ENCODE measurements around the gene WDR4.
"Not testable (repeated sequence)": the region's sequence is repeated elsewhere in the genome, so short reads cannot be mapped to it uniquely, and the experiment has no call there.

The WDR4 gene, protein sequence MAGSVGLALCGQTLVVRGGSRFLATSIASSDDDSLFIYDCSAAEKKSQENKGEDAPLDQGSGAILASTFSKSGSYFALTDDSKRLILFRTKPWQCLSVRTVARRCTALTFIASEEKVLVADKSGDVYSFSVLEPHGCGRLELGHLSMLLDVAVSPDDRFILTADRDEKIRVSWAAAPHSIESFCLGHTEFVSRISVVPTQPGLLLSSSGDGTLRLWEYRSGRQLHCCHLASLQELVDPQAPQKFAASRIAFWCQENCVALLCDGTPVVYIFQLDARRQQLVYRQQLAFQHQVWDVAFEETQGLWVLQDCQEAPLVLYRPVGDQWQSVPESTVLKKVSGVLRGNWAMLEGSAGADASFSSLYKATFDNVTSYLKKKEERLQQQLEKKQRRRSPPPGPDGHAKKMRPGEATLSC

GRCh38 chr21:42878993-42879787 is at the start of gene WDR4:
WDR4 (minus strand) TSS chr21:42879539; CDS start chr21:42879495, 44 bp downstream.
- peak; percentile 100 for DNase-seq

DNA sequence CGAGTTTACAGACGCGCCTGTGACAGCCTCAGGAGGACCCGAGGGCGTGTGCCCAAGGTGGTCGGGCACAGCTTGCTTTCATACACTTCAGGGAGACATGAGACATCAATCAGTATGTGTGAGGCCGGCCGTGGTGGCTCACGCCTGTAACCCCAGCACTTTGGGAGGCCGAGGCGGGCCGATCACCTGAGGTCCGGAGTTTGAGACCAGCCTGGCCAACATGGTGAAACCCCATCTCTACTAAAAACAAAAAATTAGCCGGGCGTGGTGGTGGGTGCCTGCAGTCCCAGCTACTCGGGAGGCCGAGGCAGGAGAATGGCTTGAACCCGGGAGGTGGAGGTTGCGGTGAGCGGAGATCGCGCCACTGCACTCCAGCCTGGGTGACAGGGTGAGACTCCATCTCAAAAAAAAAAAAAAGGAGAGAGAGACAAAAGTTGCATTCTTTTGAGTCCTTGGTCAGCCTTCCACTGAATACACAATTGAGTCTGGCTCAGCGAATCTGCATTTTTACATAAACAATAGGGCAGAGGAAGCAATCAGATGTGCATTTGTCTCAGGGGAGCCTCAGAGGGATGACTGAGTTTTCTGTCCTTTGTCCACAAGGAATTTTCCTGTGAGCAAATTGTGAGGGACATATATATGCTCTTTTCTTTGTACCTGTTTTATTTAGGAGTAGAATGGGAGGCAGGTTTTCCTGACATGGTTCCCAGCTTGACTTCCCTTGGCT is 48.3 kb upstream of the WDR4 start:
- not testable (repeated sequence) for DNase-seq

- no peak for DNase-seq
Observed at GRCh38 chr21:42925114-42925926, 46.0 kb upstream of the WDR4 start, which contains the start of gene ERVH48-1. ERVH48-1 (minus strand) TSS chr21:42925630; CDS start chr21:42919006, 6,624 bp downstream.

DNA sequence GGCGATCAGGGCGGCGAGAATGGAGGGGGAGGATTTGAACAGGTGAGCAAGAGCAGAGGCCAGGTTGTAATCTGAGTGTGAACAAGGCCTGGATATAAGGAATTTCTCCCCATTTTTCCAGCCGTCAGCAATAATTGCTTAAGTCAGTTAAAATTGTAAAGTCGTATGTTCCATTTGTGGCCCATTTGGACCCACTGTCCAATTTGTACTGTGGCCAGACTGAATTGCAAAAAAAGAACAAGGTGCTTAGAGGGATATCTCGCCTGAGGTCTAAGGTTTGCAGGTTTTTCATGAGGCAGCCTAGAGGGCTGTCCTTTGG is 45.1 kb upstream of the WDR4 start:
- DNase-seq = no peak

GRCh38 chr21:42923553-42924432 is 44.5 kb upstream of the WDR4 start:
- DNase-seq = peak; percentile 78

- no peak for DNase-seq
Observed at GRCh38 chr21:42922918-42923317, 43.6 kb upstream of the WDR4 start.

DNA sequence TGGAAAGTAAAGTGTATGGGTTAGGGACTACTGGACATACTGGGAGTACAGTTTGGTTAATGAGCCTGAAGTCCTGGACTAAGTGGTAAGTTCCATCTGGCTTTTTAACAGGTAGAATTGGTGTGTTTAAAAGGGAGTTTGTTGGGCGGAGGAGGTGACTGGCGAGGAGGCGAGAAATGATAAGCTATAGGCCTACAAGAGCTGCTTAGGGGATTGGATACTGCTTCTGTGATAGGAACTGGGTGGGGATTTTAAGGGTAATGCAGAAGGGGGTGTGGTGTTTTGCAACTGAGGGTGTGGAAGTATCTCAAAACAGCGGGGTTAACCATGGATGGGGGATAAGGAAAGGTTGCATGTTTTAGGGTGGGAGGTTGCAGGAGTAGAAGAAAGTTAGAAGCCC is 42.6 kb upstream of the WDR4 start:
- no peak for DNase-seq

DNA sequence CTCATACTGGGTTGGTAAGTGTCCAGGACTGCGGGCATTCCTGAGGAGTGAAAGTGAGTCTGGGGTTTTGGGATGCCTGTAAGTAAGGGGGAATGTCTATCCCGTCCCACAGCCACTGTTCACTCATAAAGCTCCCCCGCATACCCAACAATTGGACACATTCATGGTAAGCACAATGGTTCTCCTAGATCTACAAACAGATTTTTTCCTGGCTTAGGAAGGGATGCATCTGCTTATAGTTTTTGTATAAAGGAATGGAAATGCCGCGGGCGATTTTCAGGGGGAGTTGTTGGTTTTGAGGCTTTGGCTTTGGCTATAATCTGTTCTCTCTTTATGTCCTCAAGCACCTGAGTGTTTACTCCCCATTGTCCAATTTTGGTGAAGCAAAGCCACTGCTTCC is 39.0 kb upstream of the WDR4 start:
- DNase-seq = no peak

- DNase-seq = no peak
Observed at GRCh38 chr21:42913476-42913875, 34.1 kb upstream of the WDR4 start.

GRCh38 chr21:42911920-42912319 is 32.6 kb upstream of the WDR4 start:
- not testable (repeated sequence) for DNase-seq

GRCh38 chr21:42908484-42908883 is 29.1 kb upstream of the WDR4 start:
- not testable (repeated sequence) for DNase-seq

DNA sequence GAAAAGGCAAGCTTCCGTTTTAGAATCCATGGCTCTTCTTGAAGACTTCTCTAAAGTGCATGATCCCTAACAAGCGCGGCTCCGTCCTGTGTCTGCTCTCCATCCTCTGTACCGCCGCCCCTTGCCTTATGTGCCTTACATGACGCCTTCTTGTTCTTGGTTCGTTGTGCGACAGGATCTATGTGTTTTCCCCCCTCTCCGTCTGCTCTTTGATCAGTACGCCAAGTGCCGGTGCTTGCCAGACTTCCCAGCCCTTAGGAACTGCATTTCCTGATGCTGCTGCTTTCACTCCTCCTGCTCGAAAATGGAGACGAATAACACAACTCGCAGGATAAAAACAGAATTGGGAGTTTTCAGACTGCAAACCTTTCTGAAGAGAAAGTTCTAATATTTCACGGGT is 26.9 kb upstream of the WDR4 start:
- DNase-seq = no peak

GRCh38 chr21:42905195-42905594 is 25.9 kb upstream of the WDR4 start:
- no peak for DNase-seq

- no peak for DNase-seq
Observed at GRCh38 chr21:42903817-42904216, 24.5 kb upstream of the WDR4 start.

GRCh38 chr21:42900446-42900845 is 21.1 kb upstream of the WDR4 start:
- no peak for DNase-seq

DNA sequence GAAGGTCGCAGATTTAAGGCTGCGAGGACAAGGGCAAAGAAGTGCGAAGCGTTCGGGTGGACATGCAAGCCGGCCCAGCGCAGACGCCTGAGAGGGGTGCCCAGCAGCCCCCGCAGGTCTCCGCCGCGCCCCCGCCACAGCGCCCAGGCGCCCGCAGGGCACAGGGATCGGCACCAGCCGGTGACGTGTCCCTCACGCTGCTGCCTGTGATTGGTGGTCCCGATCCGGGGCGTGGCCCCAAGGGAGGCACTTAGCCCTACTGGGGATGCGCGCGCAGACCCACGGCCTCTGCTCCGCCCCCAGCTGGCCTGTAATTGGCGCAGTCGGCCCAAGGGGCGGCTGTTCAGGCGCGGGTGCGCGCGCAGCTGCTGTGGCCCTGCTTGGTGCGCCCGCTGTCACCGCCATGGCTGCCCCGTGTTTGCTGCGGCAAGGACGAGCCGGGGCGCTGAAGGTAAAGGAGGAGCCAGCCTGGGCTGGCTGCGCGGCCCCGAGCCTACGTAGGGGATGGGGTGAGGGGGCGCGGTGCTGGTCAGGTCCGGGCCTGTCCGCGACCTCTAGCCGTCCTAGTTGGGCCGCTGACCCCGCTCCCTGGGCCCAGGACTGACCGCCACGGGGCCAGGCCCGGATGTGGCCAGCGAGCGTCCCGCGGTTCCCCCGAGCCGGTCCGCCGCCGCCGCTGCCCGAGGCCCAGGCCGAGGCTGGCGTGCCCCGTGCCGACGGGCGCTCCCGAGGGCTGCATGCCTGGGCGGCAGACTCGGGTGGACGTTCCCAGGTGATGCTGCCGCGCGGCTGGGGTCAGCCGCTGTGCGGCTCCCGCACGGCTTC is 13.8 kb upstream of the WDR4 start, which contains the start of gene NDUFV3:
TSS of gene NDUFV3 (plus strand) at position 379 of the 825 bp plus-strand sequence. CDS start at position 404, 25 bp downstream.
- peak; percentile 100 for DNase-seq

- DNase-seq = no peak
Observed at GRCh38 chr21:42892582-42892930, 13.2 kb upstream of the WDR4 start.

DNA sequence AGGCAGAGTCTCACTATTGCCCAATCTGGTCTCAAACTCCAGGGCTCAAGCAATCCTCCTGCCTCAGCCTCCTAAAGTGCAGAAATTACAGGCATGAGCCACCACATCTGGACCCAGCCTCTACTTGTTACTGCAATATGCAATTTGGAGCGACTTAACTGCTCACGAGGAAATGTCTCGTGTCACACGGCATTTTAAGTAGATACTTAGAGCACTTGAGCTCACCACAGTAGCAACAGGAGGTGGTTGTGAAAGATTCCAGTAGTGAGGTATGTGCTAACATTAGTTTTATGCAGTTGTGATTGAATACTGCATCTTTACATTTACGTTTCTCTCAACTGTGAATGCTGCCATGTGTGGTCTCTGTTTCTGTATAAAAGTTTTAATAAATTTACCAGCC is 8.0 kb upstream of the WDR4 start:
- no peak for DNase-seq

GRCh38 chr21:42883921-42884320 is 4.6 kb upstream of the WDR4 start:
- no peak for DNase-seq

DNA sequence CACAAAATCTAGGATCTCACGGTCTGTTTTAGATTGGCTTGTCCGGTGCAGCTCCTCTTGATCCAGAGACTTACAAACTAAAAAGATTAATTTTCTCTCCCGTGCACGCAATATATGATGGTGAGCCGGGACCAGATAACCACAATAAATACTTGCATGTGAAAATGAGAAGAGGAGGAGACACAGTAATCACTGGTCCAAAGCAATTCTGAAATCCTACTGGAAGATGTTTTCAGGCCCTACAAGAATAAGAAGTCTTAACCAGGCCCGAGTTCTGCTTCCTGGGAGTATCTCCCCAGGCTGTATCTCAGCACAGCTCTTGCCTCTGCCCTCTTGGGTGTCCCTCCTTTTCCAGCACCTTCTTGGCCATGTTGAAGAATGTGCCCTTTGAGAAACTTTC is 1.0 kb upstream of the WDR4 start:
- no peak for DNase-seq

GRCh38 chr21:42878678-42878992 is 704 bp downstream of the WDR4 start:
- DNase-seq = no peak

Data from activated CD8-positive, alpha-beta memory T cell treated with anti-CD3 and anti-CD28 coated beads, Interleukin-2, amount 50 U/mL, for 48 hours (primary cell).